Body of pancreas (tissue), 4 donors: Measurements from ENCODE around the gene C10orf90. TPM values are rescaled to one million over a fixed set of nuclear protein-coding genes. Genes with fewer than 3 reads are reported as not detected.

Source experiments
- ATAC-seq: fragments of 150-250 bp; one replicate; pipeline ENCODE4 v1.9.1; 2016
- DNase-seq, 4 donors: peaks; one replicate each; pipeline ENCODE4 v3.0.0-alpha.2; 2019
- H3K27ac ChIP-seq, 4 donors: fragments of 200-600 bp; sonication (generic); 1 replicate in 3 of 4; 2 replicates in 1 of 4; pipeline versions ENCODE4 v1.5.1 to v1.6.1; 2016 to 2019; ENCODE audit warnings: mild to moderate bottlenecking in 1 of 4, mixed read lengths in 1 of 4, moderate library complexity in 1 of 4
- H3K27me3 ChIP-seq, 2 donors: fragments of 200-600 bp; sonication (generic); one replicate each; pipeline ENCODE4 v1.6.0; 2016; ENCODE audit warnings: mild to moderate bottlenecking in 1 of 2
- H3K36me3 ChIP-seq, 2 donors: fragments of 200-600 bp; sonication (generic); replicated peaks in 1 of 2; 2 replicates each; pipeline ENCODE4 v1.5.1; 2016; ENCODE audit warnings: low read depth in 2 of 2; ENCODE audit not compliant: insufficient read depth in 1 of 2
- H3K4me1 ChIP-seq: fragments of 200-600 bp; sonication (generic); one replicate; pipeline ENCODE4 v1.6.0; 2016
- H3K4me3 ChIP-seq, 2 donors: fragments of 200-600 bp; sonication (generic); 1 replicate in 1 of 2; 2 replicates in 1 of 2; pipeline ENCODE4 v1.5.1; 2016 to 2019
- H3K9me3 ChIP-seq, 3 donors: fragments of 200-600 bp; sonication (generic); 1 replicate in 2 of 3; 2 replicates in 1 of 3; pipeline ENCODE4 v1.5.1; 2016
- POLR2A ChIP-seq, 3 donors: fragments of 450-650 bp; IDR thresholded peaks; one replicate each; pipeline ENCODE4 v1.6.1; 2016; ENCODE audit warnings: antibody characterized with exemption in 3 of 3, mild to moderate bottlenecking in 2 of 3
- WGBS, 2 donors: methylation state at CpG; one replicate each; pipeline ENCODE4 v1.1.5; 2017; 5-methylcytosine and 5-hydroxymethylcytosine counted together
- intact Hi-C: fragments of 100-400 bp; cut with DNase I; formaldehyde crosslinking; loops from one replicate; pipeline ENCODE4 v1.15.1; 2023
- total RNA-seq, 2 donors: library from RNA; depleted of rRNA; stranded (reverse); fragments of >200 nt; gene quantifications; one replicate each; pipeline ENCODE4 v1.1.0, GENCODE V29; 2016
- TF ChIP-seq, protein P1 (sequence below), 7 experiments: fragments of 450-650 bp in 4 of 7; fragments of 200-600 bp in 3 of 7; sonication (generic) in 3 of 7; IDR thresholded peaks; one replicate each; pipeline ENCODE4 v1.5.1; 2016 to 2019; ENCODE audit warnings: antibody characterized with exemption in 7 of 7

The C10orf90 gene
- total RNA-seq, 2 donors from 2014 or later, result not detected

DNA sequence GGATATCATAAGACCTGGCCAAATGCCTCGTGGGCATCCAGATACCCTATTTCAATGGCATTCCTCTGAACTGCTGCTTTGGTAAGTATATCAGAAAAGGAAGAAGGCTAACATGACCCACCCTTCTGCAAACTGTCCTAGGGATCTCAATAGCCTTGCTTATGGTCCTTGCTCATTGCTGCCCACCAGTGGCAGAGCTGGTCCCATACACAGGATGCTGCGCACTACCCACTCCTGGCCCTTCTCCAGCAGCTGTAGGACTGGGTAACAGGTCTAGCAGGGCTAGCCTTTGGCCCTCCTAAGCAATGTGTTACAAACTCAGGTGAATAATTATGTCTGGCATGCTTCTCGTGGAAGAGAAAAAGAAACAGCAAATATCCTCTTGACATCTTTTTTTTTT lies 72.5 kb downstream of the C10orf90 start:
- 21 to 26% methylated on average over 3 of the region's 3 CpGs for WGBS, 2 donors
- peak; percentile 82 to 91 (median 85) for DNase-seq

GRCh38 chr10:126597211-126597610 lies 73.3 kb downstream of the C10orf90 start:
- ATAC-seq (no peak), DNase-seq (no peak)
- H3K27me3 ChIP-seq, result no peaks in the 10 kb centered on the region
- H3K36me3 ChIP-seq, result no peaks in the 10 kb centered on the region
- WGBS, 2 donors, result 78 to 81% methylated on average over 2 of the region's 2 CpGs
- TF ChIP-seq POLR2A (IDR thresholded peaks at IDR 0.05), result no peak
- TF ChIP-seq, protein P1, sequence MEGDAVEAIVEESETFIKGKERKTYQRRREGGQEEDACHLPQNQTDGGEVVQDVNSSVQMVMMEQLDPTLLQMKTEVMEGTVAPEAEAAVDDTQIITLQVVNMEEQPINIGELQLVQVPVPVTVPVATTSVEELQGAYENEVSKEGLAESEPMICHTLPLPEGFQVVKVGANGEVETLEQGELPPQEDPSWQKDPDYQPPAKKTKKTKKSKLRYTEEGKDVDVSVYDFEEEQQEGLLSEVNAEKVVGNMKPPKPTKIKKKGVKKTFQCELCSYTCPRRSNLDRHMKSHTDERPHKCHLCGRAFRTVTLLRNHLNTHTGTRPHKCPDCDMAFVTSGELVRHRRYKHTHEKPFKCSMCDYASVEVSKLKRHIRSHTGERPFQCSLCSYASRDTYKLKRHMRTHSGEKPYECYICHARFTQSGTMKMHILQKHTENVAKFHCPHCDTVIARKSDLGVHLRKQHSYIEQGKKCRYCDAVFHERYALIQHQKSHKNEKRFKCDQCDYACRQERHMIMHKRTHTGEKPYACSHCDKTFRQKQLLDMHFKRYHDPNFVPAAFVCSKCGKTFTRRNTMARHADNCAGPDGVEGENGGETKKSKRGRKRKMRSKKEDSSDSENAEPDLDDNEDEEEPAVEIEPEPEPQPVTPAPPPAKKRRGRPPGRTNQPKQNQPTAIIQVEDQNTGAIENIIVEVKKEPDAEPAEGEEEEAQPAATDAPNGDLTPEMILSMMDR (IDR thresholded peaks at IDR 0.05), result no peak
- intact Hi-C loops, result no loop called here
- H3K27ac ChIP-seq, result no peak overlapping the region
- H3K9me3 ChIP-seq, result no peaks in the 10 kb centered on the region
- no peak overlapping the region for H3K4me3 ChIP-seq
- H3K4me1 ChIP-seq, result no peaks in the 10 kb centered on the region

More for the DNA sequence above, 72.5 kb downstream of the C10orf90 start:
- Histone ChIP-seq H3K9me3 (no peaks in the 10 kb centered on the region), H3K4me3 (no peak overlapping the region), H3K36me3 (no peaks in the 10 kb centered on the region), H3K27me3 (no peaks in the 10 kb centered on the region), H3K27ac (no peak overlapping the region), H3K4me1 (no peaks in the 10 kb centered on the region)
- TF ChIP-seq, protein P1 (IDR thresholded peaks at IDR 0.05), result peak; percentile 26 to 78 (median 70)
- no peak for TF ChIP-seq POLR2A (IDR thresholded peaks at IDR 0.05)
- intact Hi-C loops, result no loop called here
- peak; percentile 94 for ATAC-seq

DNA sequence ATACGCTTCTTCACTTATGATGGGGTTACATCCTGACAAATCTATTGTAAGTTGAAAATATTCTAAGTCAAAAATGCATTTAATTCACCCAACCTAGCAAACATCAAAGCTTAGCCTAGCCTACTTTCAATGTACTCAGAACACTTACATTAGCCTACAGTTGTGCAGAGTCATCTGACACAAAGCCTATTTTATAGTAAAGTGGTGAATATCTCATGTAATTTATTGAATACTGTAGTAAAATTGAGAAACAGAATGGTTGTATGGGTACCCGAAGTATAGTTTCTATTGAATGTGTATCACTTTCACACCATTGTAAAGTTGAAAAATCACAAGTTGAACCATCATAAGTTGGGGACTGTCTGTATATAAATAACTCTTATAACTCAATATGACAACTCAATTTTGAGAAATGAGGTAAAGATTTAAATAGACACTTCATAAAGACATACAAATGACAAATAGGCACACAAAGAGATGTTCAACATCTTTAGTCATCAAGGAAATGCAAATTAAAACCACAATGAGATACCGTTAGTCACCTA lies 73.9 kb downstream of the C10orf90 start:
- WGBS, 2 donors, result 83 to 88% methylated on average over 3 of the region's 3 CpGs
- no peak overlapping the region for H3K4me3 ChIP-seq
- no peak for DNase-seq
- intact Hi-C loops, result no loop called here
- H3K27me3 ChIP-seq, result no peaks in the 10 kb centered on the region
- no peaks in the 10 kb centered on the region for H3K9me3 ChIP-seq
- TF ChIP-seq, protein P1 (IDR thresholded peaks at IDR 0.05), result no peak
- TF ChIP-seq POLR2A (IDR thresholded peaks at IDR 0.05), result no peak
- no peak overlapping the region for H3K27ac ChIP-seq
- no peaks in the 10 kb centered on the region for H3K36me3 ChIP-seq
- no peaks in the 10 kb centered on the region for H3K4me1 ChIP-seq
- ATAC-seq, result no peak

- Histone ChIP-seq H3K27me3 (no peaks in the 10 kb centered on the region), H3K9me3 (no peaks in the 10 kb centered on the region), H3K27ac (no peak overlapping the region), H3K36me3 (no peaks in the 10 kb centered on the region), H3K4me1 (no peaks in the 10 kb centered on the region), H3K4me3 (no peak overlapping the region)
- 48 to 49% methylated on average over 2 of the region's 2 CpGs for WGBS, 2 donors
- DNase-seq (no peak), ATAC-seq (no peak)
- TF ChIP-seq POLR2A (IDR thresholded peaks at IDR 0.05), result no peak
- TF ChIP-seq, protein P1 (IDR thresholded peaks at IDR 0.05), result no peak
- intact Hi-C loops, result no loop called here
These were observed 75.3 kb downstream of the C10orf90 start for GRCh38 chr10:126595160-126595559.
